Measurements from ENCODE around the gene OR6Q1. TPM values are rescaled to one million over a fixed set of nuclear protein-coding genes. Genes with fewer than 3 reads are reported as not detected.
"Not testable (repeated sequence)": the region's sequence is repeated elsewhere in the genome, so short reads cannot be mapped to it uniquely, and the experiment has no call there.

OR6Q1 gene
- not detected for total RNA-seq

GRCh38 chr11:58030653-58031052, at the start of gene OR6Q1:
OR6Q1 (plus strand) TSS chr11:58030953; CDS start chr11:58030953, 0 bp downstream.
- no peak for DNase-seq

- DNase-seq, result no peak
Measured at GRCh38 chr11:57981536-57981935, 49.2 kb upstream of the OR6Q1 start.

GRCh38 chr11:57982776-57983175, 48.0 kb upstream of the OR6Q1 start:
- DNase-seq, result no peak

DNA sequence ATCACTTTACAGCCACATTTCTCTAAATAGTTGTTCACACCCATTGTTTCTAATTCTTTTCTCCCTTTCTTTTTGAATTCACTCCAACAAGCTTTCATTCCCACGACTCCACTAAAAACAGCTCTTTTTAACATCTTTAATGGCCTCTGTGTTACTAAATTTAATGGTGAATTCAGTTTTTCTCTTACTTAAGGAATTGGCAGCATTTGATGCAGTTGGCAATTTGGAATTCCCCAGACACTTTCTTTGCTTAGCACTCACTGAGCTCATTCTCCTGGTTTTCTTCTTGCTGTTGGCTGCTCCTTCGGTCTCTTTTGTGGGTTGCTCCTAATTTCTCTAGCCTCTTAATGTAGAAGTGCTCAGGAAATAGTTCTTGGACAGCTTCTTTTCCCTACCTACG, 47.6 kb upstream of the OR6Q1 start:
- no peak for DNase-seq

DNA sequence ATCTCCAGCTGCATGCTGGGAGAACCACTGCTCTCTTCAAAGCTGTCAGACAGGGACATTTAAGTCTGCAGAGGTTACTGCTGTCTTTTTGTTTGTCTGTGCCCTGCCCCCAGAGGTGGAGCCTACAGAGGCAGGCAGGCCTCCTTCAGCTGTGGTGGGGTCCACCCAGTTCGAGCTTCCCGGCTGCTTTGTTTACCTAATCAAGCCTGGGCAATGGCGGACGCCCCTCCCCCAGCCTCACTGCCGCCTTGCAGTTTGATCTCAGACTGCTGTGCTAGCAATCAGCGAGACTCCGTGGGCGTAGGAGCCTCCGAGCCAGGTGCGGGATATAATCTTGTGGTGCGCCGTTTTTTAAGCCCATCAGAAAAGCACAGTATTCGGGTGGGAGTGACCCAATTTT, 31.2 kb upstream of the OR6Q1 start:
- DNase-seq, result not testable (repeated sequence)

GRCh38 chr11:58000021-58000420, 30.7 kb upstream of the OR6Q1 start:
- DNase-seq, result not testable (repeated sequence)

DNA sequence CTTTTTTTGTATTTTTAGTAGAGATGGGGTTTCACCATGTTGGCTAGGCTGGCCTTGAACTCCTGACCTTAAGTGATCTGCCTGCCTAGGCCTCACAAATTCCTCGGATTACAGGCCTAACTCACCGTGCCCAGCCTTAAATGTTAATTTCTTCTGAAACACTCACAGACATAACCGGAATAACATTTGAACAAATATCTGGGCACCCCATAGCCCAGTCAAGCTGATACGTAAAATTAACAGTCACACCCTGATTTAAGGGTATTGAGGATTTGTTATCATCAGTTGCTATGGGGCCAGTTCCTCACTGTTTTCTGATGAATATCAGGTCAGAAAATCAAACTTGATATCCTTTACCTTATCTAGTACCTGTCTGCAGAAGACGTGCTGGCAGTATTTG, 30.1 kb upstream of the OR6Q1 start:
- no peak for DNase-seq

- no peak for DNase-seq
Measured at GRCh38 chr11:58003036-58003435, 27.7 kb upstream of the OR6Q1 start.

DNA sequence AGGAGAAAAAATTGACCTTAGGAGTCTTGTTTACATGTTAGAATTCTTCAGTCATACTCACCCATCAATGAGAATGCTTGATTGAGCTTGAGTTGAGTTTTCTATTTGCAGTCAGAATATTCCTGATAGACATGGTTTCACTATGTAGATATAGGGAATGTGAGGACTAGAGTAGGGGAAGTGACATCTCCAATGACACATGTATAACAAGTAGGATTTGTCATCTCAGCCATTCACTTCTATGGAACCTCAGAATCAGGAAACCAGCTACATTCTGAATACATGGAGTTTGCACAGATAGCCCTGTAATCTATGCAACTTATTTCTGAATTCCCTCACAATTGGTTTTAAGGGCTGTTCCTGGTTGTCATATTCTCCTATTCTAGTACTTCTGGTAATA, 27.2 kb upstream of the OR6Q1 start:
- no peak for DNase-seq

DNA sequence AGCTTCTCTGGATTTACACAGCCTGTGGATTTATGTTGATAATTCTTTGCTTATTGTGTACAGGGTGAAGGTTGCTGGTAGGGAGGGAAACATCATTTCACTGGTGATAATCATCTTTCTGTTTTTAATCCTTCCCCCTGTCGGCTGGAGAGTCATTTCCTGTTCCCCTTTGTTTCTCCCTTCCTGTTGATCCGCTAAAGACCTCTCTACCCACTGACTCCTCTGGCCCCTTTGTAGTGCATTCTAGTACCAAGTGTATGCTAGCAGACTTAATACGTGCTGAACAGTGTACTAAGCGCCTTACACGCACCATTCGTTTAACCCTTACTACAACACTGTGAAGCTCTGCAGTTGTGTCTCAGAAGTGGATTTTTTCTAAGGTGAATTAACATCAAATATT, 26.1 kb upstream of the OR6Q1 start:
- DNase-seq, result no peak

GRCh38 chr11:58006940-58007339, 23.8 kb upstream of the OR6Q1 start:
- no peak for DNase-seq

- no peak for DNase-seq
Measured at GRCh38 chr11:58011771-58012170, 19.0 kb upstream of the OR6Q1 start.

DNA sequence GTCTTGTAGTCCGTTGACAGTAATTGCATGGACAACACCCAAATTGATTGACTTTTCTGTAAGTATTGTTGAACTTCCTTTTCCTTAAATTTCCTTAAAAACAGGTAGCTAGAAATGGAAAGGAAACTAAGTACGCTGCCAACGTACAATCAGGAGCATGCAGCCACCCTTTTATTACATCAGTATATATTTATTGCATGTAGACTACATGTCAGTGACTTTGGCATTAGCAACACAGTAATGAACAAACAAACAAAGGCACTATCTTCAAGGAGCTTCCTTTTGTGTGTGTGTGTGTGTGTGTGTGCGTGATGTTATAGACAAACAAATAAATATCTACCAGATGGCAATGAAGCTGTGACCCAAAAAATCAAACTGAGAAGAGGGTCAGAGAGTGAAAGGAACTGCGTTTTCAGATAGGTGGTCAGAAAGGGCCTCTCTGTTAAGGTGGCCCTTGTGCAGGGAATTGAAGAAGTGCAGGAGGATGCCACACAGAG, 7.3 kb upstream of the OR6Q1 start, which contains the start of gene OR9Q1:
Gene OR9Q1 (plus strand): TSS at position 447 of the 497 bp plus-strand sequence. CDS start 155,564 bp downstream, outside the sequence.
- no peak for DNase-seq

DNA sequence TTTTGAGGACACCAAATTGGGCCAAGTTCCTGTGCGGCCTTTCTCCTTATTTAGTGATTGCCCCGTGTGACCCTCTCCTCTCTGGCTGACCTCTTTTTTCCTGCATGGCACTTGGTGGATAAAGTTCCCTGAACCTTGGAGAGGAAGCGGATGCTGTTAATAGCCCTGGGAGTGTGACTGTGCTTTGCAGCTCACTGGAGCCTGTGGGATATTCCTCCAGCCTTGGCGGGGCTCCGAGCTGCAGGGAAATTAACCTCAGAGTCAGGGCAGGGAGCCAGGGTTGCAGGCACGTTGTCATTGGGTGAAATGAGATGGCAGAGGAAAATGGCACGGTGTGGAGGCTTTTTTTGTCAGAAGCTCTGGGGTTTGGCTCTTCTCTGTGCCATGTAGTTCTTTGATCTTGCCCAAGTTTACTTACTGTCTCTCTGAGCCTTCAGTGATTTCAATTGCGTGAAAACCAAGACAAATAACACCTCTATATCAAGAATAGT, 6.1 kb upstream of the OR6Q1 start:
- DNase-seq, result no peak

DNA sequence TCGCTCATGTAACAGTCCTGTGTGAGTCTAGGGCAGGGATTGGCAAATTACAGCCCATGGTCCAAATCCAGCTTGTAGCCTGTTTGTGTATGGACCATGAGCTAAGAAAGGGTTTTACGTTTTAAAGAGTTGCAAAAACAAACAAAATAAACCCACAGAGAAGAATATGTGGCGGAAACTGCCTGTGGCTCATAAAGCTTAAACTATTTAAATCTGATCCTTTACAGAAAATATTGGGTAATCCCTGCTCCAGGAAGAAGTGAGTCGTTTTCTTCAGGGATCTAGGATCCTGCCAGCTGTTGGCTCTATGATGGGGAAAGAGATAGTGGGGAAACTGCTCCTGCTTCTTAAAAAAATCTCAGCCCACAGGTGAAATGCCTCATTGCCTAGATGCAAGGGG, 3.4 kb upstream of the OR6Q1 start:
- no peak for DNase-seq

- no peak for DNase-seq
Measured at GRCh38 chr11:58028687-58029411, 1.9 kb upstream of the OR6Q1 start.

DNA sequence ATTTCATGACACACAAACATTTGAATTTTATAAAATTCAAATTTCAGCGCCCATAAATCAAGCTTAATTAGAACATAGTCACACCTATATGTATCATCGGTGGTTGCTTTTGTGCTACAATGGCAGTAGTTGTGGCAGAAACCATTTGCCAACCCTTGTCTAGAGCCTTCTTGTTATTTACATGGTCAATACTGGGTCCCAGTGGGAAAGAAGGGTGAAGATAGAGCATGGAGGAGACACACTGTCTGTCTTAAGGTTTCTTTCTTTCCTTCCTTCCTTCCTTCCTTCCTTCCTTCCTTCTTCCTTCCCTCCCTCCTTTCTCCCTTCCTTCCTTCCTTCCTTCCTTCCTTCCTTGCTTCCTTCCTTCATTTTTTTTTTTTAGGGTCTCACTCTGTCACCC, 3.7 kb downstream of the OR6Q1 start:
- no peak for DNase-seq

DNA sequence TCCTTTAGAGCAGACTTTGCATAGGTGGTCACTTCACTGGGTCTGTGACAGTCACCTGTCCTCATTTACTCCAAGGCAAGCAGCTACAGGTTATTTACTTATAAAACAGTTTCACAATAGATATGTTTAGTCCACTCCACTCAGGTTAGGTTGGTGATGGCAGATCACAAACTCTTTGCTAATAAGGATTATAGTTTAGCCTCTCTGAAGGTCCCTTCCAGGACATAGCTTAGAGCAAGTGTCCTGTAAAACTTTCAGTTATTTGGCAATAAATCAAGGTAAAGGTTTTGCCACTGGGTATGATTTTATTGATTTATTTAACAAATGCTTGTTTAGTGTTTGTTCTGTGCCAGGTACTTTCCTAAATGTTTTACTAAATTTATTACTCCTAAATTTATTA, 8.8 kb downstream of the OR6Q1 start:
- no peak for DNase-seq

- DNase-seq, result no peak
Measured at GRCh38 chr11:58043379-58043778, 12.6 kb downstream of the OR6Q1 start.

GRCh38 chr11:58046231-58046630, 15.5 kb downstream of the OR6Q1 start:
- DNase-seq, result no peak

GRCh38 chr11:58047818-58048217, 17.1 kb downstream of the OR6Q1 start:
- no peak for DNase-seq

GRCh38 chr11:58055806-58056401, 25.2 kb downstream of the OR6Q1 start:
- no peak for DNase-seq

- DNase-seq, result no peak
Measured at GRCh38 chr11:58057481-58057880, 26.7 kb downstream of the OR6Q1 start.
